Thoracic aorta (tissue), 2 donors: ENCODE results near the gene PCCA. TPM values are rescaled to one million over a fixed set of nuclear protein-coding genes. Genes with fewer than 3 reads are reported as not detected.

ENCODE experiments used
- ATAC-seq: fragments of 150-250 bp; one replicate; pipeline ENCODE4 v1.8.0; 2017; ENCODE audit warnings: low read depth; ENCODE audit not compliant: insufficient number of reproducible peaks, low FRiP score
- DNase-seq: peaks from one replicate; pipeline ENCODE4 v3.0.0-alpha.2; 2020; ENCODE audit warnings: low spot score
- H3K27ac ChIP-seq, 2 donors: fragments of 200-600 bp; sonication (generic); 1 replicate in 1 of 2; 2 replicates in 1 of 2; pipeline ENCODE4 v1.5.1; 2016; ENCODE audit warnings: mild to moderate bottlenecking in 2 of 2, moderate library complexity in 2 of 2
- H3K27me3 ChIP-seq: fragments of 200-600 bp; sonication (generic); replicated peaks from 2 replicates; pipeline ENCODE4 v1.6.0; 2016; ENCODE audit warnings: mild to moderate bottlenecking; ENCODE audit not compliant: insufficient read depth
- H3K36me3 ChIP-seq: fragments of 200-600 bp; sonication (generic); one replicate; pipeline ENCODE4 v1.5.1; 2016
- H3K4me1 ChIP-seq, 2 donors: fragments of 200-600 bp; sonication (generic); 1 replicate in 1 of 2; 2 replicates in 1 of 2; pipeline versions ENCODE4 v1.5.1 to v1.6.0; 2016; ENCODE audit warnings: low read depth in 2 of 2, mild to moderate bottlenecking in 1 of 2; ENCODE audit not compliant: control insufficient read depth in 1 of 2
- H3K4me3 ChIP-seq: fragments of 200-600 bp; sonication (generic); 2 replicates; pipeline ENCODE4 v1.5.1; 2016; ENCODE audit warnings: mild to moderate bottlenecking
- H3K9me3 ChIP-seq: fragments of 200-600 bp; sonication (generic); 2 replicates; pipeline ENCODE4 v1.5.1; 2016
- CTCF ChIP-seq: fragments of 200-600 bp; sonication (generic); IDR thresholded peaks from one replicate; pipeline ENCODE4 v1.5.1; 2019; ENCODE audit warnings: antibody characterized with exemption
- total RNA-seq, 2 donors: library from RNA; depleted of rRNA; stranded (reverse); fragments of >200 nt; gene quantifications; one replicate each; pipeline versions ENCODE4 v1.1.0 to v1.2.3, GENCODE V29; 2016

The PCCA gene
- total RNA-seq, 2 donors from 2014 or later, result 17.2 to 51.6 TPM

DNA sequence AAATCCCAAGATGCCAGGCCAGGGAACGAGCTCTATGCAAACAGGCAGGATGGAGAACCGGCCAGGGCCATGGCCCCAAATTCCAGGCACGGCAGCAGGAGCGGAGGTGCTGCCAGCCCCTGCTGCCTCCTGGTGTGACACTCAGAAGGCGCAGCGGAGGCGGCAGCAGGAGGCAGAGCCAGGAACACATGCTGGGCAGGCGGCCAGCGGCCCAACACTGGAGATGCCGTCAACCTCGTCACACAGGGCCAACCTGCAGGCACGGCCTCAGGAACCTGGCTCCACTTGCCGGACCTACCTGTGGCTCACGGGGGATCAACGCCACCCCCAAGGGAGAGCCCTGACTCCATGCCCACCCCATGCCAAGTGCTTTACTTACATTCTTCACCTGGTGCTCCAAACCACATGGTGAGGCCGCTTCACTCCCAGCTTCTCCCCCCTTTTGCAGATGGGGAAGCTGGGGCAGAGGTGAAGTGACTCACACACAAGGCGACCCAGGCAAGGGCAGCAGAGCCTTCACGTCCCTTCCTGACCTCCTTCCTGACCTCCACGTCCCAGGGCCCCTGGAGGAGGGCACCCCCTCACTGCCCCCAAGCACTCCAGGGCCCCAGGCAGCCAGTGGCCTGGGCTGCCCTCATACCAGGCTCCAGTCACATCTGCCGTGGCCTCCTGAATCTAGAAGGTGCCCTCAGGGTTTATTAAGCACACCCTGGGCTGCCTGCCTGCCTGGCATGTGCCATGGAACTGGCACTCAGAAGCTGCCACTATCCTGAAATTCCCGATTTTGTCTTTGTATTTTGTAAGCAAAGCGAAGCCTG is 456.2 kb downstream of the PCCA start:
- H3K27ac ChIP-seq, result no peak overlapping the region
- no peak overlapping the region for H3K4me3 ChIP-seq
- no peaks in the 10 kb centered on the region for H3K36me3 ChIP-seq
- TF ChIP-seq CTCF, result no peak
- ATAC-seq (no peak), DNase-seq (no peak)
- H3K4me1 ChIP-seq, result peaks cover 4 to 11% of the 10 kb centered on the region in 2 donors
- no peaks in the 10 kb centered on the region for H3K9me3 ChIP-seq
- H3K27me3 ChIP-seq, result no peaks in the 10 kb centered on the region

DNA sequence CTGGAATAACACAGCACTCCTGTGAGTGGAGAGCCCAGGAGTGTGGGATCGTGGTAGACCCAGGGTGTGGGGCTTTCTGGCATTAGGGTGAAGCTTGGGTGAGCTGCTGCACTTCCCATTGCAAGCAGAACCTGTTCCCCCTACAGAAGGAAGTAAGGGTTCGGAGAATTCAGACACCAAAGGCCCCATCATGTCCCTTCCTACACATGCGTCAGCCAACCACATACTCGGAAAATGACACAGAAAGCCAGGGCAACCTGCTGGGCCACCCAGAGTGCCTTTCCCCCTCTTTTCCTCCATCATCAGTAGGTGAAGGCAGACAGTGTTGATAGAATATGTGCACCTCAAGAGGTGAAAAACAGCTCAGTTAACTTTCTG is 456.8 kb downstream of the PCCA start:
- DNase-seq, result no peak
- Histone ChIP-seq H3K27ac (no peak overlapping the region), H3K27me3 (no peaks in the 10 kb centered on the region), H3K36me3 (no peaks in the 10 kb centered on the region), H3K9me3 (no peaks in the 10 kb centered on the region), H3K4me1 (peaks cover 4 to 11% of the 10 kb centered on the region in 2 donors), H3K4me3 (no peak overlapping the region)
- no peak for TF ChIP-seq CTCF
- ATAC-seq, result no peak

DNA sequence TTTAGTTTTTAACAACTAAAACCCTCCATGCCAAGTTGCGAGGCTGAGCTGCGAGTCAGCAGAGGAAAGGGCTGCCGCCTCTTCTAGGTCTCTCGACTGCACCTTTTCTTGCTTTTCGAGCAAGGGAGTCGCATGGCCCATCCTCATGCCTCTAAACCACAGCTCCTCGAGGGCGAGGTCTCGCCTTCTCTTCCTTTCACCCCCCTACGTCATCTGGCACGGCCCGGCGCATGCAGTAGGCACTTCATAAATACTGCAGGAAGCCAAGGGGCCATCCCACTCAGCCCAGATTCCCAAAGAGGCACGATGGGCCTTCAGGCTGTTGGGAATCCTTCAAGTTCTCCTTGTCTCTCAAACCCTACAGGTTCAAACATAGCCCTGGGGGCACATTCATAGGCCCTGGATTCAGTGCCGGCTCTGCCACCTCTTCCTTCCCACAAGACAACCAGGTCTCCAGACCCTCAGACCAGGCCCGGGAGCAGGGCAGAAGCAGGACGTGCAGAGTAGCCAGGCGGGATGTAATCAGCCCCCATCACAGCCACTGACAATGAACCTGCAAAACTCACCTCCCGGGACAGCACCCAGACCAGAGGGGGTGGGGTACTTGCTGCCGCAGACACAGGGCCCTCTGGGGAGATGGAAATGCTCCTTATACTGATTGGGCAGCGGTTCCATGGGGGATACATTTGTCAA is 458.0 kb downstream of the PCCA start:
- Histone ChIP-seq H3K27ac (no peak overlapping the region), H3K9me3 (no peaks in the 10 kb centered on the region), H3K36me3 (no peaks in the 10 kb centered on the region), H3K4me1 (peaks cover 4 to 11% of the 10 kb centered on the region in 2 donors), H3K27me3 (no peaks in the 10 kb centered on the region), H3K4me3 (no peak overlapping the region)
- DNase-seq, result no peak
- ATAC-seq, result no peak
- no peak for TF ChIP-seq CTCF

DNA sequence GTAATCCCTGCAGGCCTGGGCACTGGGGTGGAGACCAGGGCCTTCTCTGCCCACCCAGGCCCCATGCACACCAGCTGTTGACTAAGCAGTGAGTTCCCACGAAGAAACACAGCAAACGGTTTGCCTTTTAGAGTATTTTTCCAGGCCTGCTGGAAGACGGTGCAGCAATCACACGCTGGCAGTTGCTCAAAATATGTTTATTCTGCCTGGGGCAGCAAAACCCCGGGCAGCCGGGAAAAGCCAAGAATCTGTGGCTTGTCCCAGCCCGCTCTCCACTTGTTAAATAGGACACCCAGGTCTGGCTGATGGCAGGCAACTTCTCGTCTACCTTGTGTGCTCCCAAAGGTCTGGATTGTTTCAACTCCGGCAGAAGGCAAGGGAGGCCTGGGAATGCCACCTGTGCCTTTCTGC is 458.9 kb downstream of the PCCA start:
- H3K27me3 ChIP-seq, result no peaks in the 10 kb centered on the region
- H3K27ac ChIP-seq, result peak overlapping the region in 1 of 2 donors; percentile 50
- peaks cover 4 to 11% of the 10 kb centered on the region in 2 donors for H3K4me1 ChIP-seq
- TF ChIP-seq CTCF, result no peak
- ATAC-seq, result no peak
- no peak overlapping the region for H3K4me3 ChIP-seq
- H3K36me3 ChIP-seq, result no peaks in the 10 kb centered on the region
- DNase-seq, result no peak
- no peaks in the 10 kb centered on the region for H3K9me3 ChIP-seq

DNA sequence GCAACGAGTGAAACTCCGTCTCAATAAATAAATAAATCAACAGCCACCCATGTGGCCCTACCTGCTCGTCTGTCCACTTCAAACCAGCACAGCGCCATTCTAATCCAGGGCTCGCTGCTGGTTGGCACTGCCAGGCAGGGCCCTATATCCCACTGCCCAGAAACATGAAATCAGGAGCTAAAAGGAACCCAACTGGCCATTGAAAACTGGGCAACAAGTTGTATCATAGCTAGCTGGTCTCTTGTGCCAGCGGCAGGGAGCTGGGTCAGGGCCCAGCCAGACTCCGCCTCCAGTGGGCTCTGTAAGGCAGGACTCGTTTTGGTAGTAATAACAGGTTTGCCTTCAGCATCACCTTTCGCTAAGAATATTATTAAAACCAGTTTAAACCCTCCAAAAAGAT is 460.4 kb downstream of the PCCA start:
- Histone ChIP-seq H3K27ac (no peak overlapping the region), H3K36me3 (no peaks in the 10 kb centered on the region)

More for the DNA sequence above, 460.4 kb downstream of the PCCA start:
- no peak overlapping the region for H3K4me3 ChIP-seq
- TF ChIP-seq CTCF, result no peak
- H3K4me1 ChIP-seq, result peaks cover 4 to 11% of the 10 kb centered on the region in 2 donors
- no peak for ATAC-seq
- no peak for DNase-seq
- H3K9me3 ChIP-seq, result no peaks in the 10 kb centered on the region
- H3K27me3 ChIP-seq, result no peaks in the 10 kb centered on the region
